ENCODE measurements around the gene ARHGAP9. TPM values are rescaled to one million over a fixed set of nuclear protein-coding genes. Genes with fewer than 3 reads are reported as not detected.

Gene ARHGAP9
- total RNA-seq (2021) (3.6 to 3.9 TPM (median 3.8 TPM) in 3 replicates), Bru-seq, nascent RNA (percentile 16 among the genes with signal in this experiment)
- long read RNA-seq, experiment 1, partial matches to known transcripts, result 1 of 5 reads
- long read RNA-seq, experiment 1, other reads (novel, unspliced or antisense), result 3 of 5 reads
- long read RNA-seq, experiment 2, partial matches to known transcripts, result 3 of 4 reads
- long read RNA-seq, experiment 2, other reads (novel, unspliced or antisense), result 1 of 4 reads
- long read RNA-seq, experiment 3, partial matches to known transcripts, result 1 of 3 reads
- long read RNA-seq, experiment 3, other reads (novel, unspliced or antisense), result 2 of 3 reads

- no peaks in the 10 kb centered on the region for H3K9me3 Mint-ChIP-seq
- H3K4me1 Mint-ChIP-seq, result peaks cover 46% of the 10 kb centered on the region
- peaks cover 67% of the 10 kb centered on the region for H3K27me3 Mint-ChIP-seq (ENCODE audit: low read depth)
- H3K36me3 Mint-ChIP-seq, result no peaks in the 10 kb centered on the region
- no peak within 1 kb of the TSS for H3K27ac Mint-ChIP-seq
- H3K4me3 Mint-ChIP-seq, result no peak within 1 kb of the TSS
- TF ChIP-seq AFF4 (CRISPR knock-in tag; IDR thresholded peaks at IDR 0.05; ENCODE audit: borderline replicate concordance) (no peak), TP53 (CRISPR knock-in tag; IDR thresholded peaks at IDR 0.05) (no peak), IRF1 (CRISPR knock-in tag; IDR thresholded peaks at IDR 0.05) (no peak), KAT7 (CRISPR knock-in tag; IDR thresholded peaks at IDR 0.05; ENCODE audit: borderline replicate concordance) (no peak), PRRX2 (CRISPR knock-in tag; IDR thresholded peaks at IDR 0.05) (no peak), ZNF219 (CRISPR knock-in tag; IDR thresholded peaks at IDR 0.05; ENCODE audit: borderline replicate concordance) (no peak), NR3C1 (CRISPR knock-in tag; conservative IDR thresholded peaks at IDR 0.05; ENCODE audit: low read depth) (no peak), HMGA2 (CRISPR knock-in tag; IDR thresholded peaks at IDR 0.05) (no peak), NFYB (CRISPR knock-in tag; conservative IDR thresholded peaks at IDR 0.05; ENCODE audit: low read depth) (no peak), CTCF (IDR thresholded peaks at IDR 0.05) (no peak), CDX4 (CRISPR knock-in tag; IDR thresholded peaks at IDR 0.05; ENCODE audit: borderline replicate concordance) (no peak), ATF3 (CRISPR knock-in tag; conservative IDR thresholded peaks at IDR 0.05) (no peak), NFATC4 (CRISPR knock-in tag; IDR thresholded peaks at IDR 0.05) (no peak), HMGXB4 (CRISPR knock-in tag; IDR thresholded peaks at IDR 0.05) (no peak), JAZF1 (CRISPR knock-in tag; IDR thresholded peaks at IDR 0.05) (no peak), GABPB1 (CRISPR knock-in tag; IDR thresholded peaks at IDR 0.05) (no peak), TEAD4 (CRISPR knock-in tag; IDR thresholded peaks at IDR 0.05) (no peak), STAT6 (CRISPR knock-in tag; conservative IDR thresholded peaks at IDR 0.05; ENCODE audit: low read depth) (no peak), OVOL2 (CRISPR knock-in tag; IDR thresholded peaks at IDR 0.05; ENCODE audit: borderline replicate concordance) (no peak), AR (CRISPR knock-in tag; IDR thresholded peaks at IDR 0.05) (no peak)
- POLR2A ChIA-PET, result no interaction called here
- DNase-seq (ENCODE audit: low spot score), result no peak
- ATAC-seq, result no peak
- CTCF ChIA-PET, result interaction anchor here (1.6 to 3.2 kb wide), 2 partner anchors 19 to 21 kb away, joined by 4 to 13 read pairs; partner anchors contain the start of gene GLI1
Observed at GRCh38 chr12:57479376-57480115, at the start of gene ARHGAP9. ARHGAP9 (minus strand) TSS chr12:57479866; CDS start chr12:57479406, 460 bp downstream.
